Panc1 (cell line): ENCODE measurements around the gene GRK6. TPM values are rescaled to one million over a fixed set of nuclear protein-coding genes. Genes with fewer than 3 reads are reported as not detected.

ENCODE experiments used
- ATAC-seq: fragments of 200-7000 bp; cut with Tn5 transposase; 2 replicates; pipeline ENCODE4 v1.9.1; 2020; ENCODE audit warnings: mild to moderate bottlenecking, moderate library complexity
- BruUV-seq: library from RNA; stranded (reverse); fragments of 400-500 nt; replicated peaks from 2 replicates; lab custom pipeline; 2021; lab: Mats Ljungman, UMichigan
- CTCF ChIA-PET: fragments of 300-600 bp; sonication (Branson Sonifier 250); formaldehyde crosslinking; loops from one replicate; lab custom pipeline; 2022; ENCODE audit warnings: antibody characterized with exemption; lab: Charles Lee
- POLR2A ChIA-PET: fragments of 300-600 bp; sonication (Branson Sonifier 250); formaldehyde crosslinking; loops from one replicate; lab custom pipeline; 2022; ENCODE audit warnings: antibody characterized with exemption; lab: Charles Lee
- DNase-seq: peaks from one replicate; pipeline ENCODE4 v3.0.0-alpha.2; 2010; ENCODE audit warnings: low read depth, low spot score
- H3K27ac ChIP-seq: 2 replicates; pipeline ENCODE4 v1.5.1; 2011; ENCODE audit warnings: mild to moderate bottlenecking, low read length, inconsistent platforms
- H3K27me3 ChIP-seq: fragments of 200-500 bp; sonication (Bioruptor generic); 2 replicates; pipeline ENCODE4 v1.6.0; 2014; ENCODE audit warnings: low read length, inconsistent platforms; ENCODE audit not compliant: control insufficient read depth, insufficient read depth
- H3K36me3 ChIP-seq: fragments of 200-500 bp; sonication (Bioruptor generic); 2 replicates; pipeline ENCODE4 v1.5.1; 2014; ENCODE audit warnings: inconsistent platforms, mild to moderate bottlenecking, low read length, moderate library complexity; ENCODE audit not compliant: control insufficient read depth, insufficient read depth
- H3K4me1 ChIP-seq: 2 replicates; pipeline ENCODE4 v1.5.1; 2011; ENCODE audit warnings: inconsistent platforms, mild to moderate bottlenecking, low read length, moderate library complexity; ENCODE audit not compliant: control insufficient read depth, insufficient read depth
- H3K4me3 ChIP-seq, 2 experiments: 2 replicates each; pipeline ENCODE4 v1.5.1; 2011 to 2012; ENCODE audit warnings: low read depth in 2 of 2, low read length in 2 of 2, mild to moderate bottlenecking in 2 of 2, inconsistent platforms in 1 of 2, moderate library complexity in 1 of 2
- H3K9me3 ChIP-seq: fragments of 200-500 bp; sonication (Bioruptor generic); 2 replicates; pipeline ENCODE4 v1.5.1; 2014; ENCODE audit warnings: low read depth, mild to moderate bottlenecking, inconsistent platforms, low read length, moderate library complexity; ENCODE audit not compliant: control insufficient read depth, insufficient read depth
- POLR2AphosphoS5 ChIP-seq: IDR thresholded peaks from 2 replicates; pipeline ENCODE4 v1.6.1; 2012; ENCODE audit warnings: mild to moderate bottlenecking, low read depth, low read length, moderate library complexity
- SIN3A ChIP-seq: IDR thresholded peaks from 2 replicates; pipeline ENCODE4 v1.6.1; 2012; ENCODE audit warnings: low read depth, mild to moderate bottlenecking, low read length, moderate library complexity, borderline replicate concordance; ENCODE audit not compliant: insufficient read depth
- TCF7L2 ChIP-seq: IDR thresholded peaks from 2 replicates; pipeline ENCODE4 v1.6.1; 2011; ENCODE audit warnings: mild to moderate bottlenecking, low read depth, low read length, inconsistent platforms
- in situ Hi-C: cut with HindIII; loops from 2 replicates; pipeline ENCODE4 v1.10.0; 2016; ENCODE audit warnings: low sequenced_read_pairs, low pct_unique_long_range_greater_than_20kb
- intact Hi-C: fragments of 100-400 bp; cut with micrococcal nuclease; formaldehyde crosslinking; loops from one replicate; pipeline ENCODE4 v1.10.0; 2022; ENCODE audit not compliant: unreplicated experiment
- total RNA-seq: library from RNA; stranded (reverse); gene quantifications from one replicate; pipeline ENCODE4 v1.2.1, GENCODE V29; 2021; ENCODE audit not compliant: unreplicated experiment
- TF ChIP-seq, protein P1 (sequence below): fragments of 450-650 bp; IDR thresholded peaks from 2 replicates; pipeline ENCODE4 v1.5.1; 2017; ENCODE audit warnings: mild to moderate bottlenecking
- TF ChIP-seq, protein P2 (sequence below), 2 experiments: IDR thresholded peaks; 2 replicates each; pipeline ENCODE4 v1.6.1; 2011 to 2012; ENCODE audit warnings: low read depth in 2 of 2, control low read depth in 1 of 2, low read length in 1 of 2, mild to moderate bottlenecking in 1 of 2, moderate library complexity in 1 of 2; ENCODE audit not compliant: insufficient read depth in 1 of 2

The GRK6 gene
- total RNA-seq, 1 experiment from 2014 or later = 56.1 TPM

DNA sequence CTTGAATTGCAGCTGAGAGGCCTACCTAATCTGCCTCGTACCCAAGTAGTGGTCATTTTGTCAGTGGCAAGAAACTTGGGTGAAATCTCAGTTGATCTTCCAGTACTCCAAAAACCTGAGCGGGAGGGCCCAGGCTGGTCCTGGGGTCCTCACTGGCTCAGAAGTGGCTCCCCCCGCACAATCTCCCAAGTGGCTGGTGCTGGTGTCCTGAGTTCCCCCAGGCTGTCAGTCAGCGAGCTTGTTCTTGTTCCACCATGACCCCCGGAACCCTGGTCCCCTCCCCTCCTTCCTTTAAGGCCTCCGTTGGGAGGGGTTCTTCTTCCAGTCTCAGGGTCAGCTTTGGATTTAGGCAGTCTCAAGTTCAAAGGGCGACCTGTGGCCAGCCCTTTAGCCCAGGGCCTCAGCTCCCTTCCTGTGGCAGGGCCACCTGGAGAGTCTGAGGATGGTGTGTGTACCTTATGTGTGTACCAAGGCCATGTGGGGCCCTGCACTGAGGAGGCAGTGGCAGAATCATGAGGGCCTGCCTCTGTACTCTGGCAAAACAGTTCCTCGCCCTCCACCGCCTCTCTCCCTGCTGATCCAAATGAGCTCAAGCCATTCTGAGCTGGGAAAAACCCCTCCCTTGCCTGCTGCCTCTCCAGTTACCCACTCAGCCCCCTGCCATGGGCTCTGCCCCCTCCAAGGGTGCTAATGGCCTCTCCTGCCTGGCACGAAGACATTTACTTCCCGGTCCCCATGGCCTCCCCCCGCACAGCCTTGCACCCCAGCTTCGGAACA is 51.4 kb downstream of the GRK6 start:
- Histone ChIP-seq H3K36me3 (no peaks in the 10 kb centered on the region), H3K4me3 (no peak overlapping the region), H3K27me3 (no peaks in the 10 kb centered on the region), H3K4me1 (peaks cover 6% of the 10 kb centered on the region), H3K27ac (no peak overlapping the region), H3K9me3 (no peaks in the 10 kb centered on the region)
- in situ Hi-C loops = no loop called here
- ChIA-PET POLR2A (no interaction called here), CTCF (no interaction called here)
- BruUV-seq = no TSS peak
- DNase-seq (no peak), ATAC-seq (no peak)
- TF ChIP-seq POLR2AphosphoS5 (no peak), TCF7L2 (no peak), SIN3A (no peak)
- TF ChIP-seq, protein P1, sequence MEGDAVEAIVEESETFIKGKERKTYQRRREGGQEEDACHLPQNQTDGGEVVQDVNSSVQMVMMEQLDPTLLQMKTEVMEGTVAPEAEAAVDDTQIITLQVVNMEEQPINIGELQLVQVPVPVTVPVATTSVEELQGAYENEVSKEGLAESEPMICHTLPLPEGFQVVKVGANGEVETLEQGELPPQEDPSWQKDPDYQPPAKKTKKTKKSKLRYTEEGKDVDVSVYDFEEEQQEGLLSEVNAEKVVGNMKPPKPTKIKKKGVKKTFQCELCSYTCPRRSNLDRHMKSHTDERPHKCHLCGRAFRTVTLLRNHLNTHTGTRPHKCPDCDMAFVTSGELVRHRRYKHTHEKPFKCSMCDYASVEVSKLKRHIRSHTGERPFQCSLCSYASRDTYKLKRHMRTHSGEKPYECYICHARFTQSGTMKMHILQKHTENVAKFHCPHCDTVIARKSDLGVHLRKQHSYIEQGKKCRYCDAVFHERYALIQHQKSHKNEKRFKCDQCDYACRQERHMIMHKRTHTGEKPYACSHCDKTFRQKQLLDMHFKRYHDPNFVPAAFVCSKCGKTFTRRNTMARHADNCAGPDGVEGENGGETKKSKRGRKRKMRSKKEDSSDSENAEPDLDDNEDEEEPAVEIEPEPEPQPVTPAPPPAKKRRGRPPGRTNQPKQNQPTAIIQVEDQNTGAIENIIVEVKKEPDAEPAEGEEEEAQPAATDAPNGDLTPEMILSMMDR = no peak
- TF ChIP-seq, protein P2, sequence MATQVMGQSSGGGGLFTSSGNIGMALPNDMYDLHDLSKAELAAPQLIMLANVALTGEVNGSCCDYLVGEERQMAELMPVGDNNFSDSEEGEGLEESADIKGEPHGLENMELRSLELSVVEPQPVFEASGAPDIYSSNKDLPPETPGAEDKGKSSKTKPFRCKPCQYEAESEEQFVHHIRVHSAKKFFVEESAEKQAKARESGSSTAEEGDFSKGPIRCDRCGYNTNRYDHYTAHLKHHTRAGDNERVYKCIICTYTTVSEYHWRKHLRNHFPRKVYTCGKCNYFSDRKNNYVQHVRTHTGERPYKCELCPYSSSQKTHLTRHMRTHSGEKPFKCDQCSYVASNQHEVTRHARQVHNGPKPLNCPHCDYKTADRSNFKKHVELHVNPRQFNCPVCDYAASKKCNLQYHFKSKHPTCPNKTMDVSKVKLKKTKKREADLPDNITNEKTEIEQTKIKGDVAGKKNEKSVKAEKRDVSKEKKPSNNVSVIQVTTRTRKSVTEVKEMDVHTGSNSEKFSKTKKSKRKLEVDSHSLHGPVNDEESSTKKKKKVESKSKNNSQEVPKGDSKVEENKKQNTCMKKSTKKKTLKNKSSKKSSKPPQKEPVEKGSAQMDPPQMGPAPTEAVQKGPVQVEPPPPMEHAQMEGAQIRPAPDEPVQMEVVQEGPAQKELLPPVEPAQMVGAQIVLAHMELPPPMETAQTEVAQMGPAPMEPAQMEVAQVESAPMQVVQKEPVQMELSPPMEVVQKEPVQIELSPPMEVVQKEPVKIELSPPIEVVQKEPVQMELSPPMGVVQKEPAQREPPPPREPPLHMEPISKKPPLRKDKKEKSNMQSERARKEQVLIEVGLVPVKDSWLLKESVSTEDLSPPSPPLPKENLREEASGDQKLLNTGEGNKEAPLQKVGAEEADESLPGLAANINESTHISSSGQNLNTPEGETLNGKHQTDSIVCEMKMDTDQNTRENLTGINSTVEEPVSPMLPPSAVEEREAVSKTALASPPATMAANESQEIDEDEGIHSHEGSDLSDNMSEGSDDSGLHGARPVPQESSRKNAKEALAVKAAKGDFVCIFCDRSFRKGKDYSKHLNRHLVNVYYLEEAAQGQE (IDR thresholded peaks at IDR 0.05; ENCODE audit: insufficient read depth in 1 of 2, low read depth in 2 of 2, low read length in 1 of 2) = no peak
- intact Hi-C loops = no loop called here

DNA sequence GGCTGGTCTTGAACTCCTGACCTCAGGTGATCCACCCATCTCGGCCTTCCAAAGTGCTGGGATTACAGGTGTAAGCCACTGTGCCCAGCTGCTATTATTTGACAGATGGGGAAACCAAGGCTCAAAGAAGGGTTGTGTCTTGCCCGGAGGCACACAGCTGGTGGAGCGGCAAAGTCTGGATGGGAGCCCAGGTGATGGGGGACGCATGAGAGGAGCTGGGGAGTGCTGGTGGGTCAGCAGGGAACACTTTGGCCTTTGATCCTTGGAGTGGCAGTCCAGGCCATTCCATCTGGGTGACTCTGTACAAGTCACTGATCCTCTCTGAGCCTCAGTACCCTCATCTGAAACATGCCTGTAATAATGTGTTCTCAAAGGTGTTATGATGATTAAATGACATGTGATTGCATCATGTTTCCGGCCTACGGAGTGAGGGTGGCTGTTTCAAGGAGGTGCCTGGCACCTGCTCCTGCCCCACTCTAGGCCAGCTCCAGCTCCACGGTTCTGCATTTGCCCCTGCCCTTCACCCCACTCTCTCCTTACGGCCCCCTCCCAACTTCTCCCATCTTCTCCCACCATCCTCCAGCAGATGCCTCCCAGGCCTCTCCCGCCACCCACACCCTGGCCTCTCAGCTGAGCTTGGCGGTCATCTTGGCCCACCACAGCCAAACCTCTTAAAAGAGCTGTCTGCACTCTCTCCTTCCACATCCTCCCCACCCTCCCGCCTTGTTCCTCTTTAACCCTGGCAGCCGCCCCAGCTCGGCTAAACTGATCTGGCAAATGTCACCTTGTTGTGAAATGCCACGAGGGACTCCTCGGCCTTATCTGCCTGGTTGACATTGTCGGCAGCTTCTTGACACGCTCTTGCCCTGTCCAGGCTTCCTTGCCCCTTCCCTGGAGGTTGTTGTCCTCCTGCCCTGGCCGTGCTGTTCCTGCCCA is 52.5 kb downstream of the GRK6 start:
- H3K27ac ChIP-seq = no peak overlapping the region
- in situ Hi-C loops = no loop called here
- peaks cover 5% of the 10 kb centered on the region for H3K4me1 ChIP-seq
- ChIA-PET POLR2A (no interaction called here), CTCF (no interaction called here)
- no peak overlapping the region for H3K4me3 ChIP-seq
- DNase-seq (no peak), ATAC-seq (no peak)
- TF ChIP-seq SIN3A (no peak), POLR2AphosphoS5 (no peak), TCF7L2 (no peak)
- TF ChIP-seq, protein P2 (IDR thresholded peaks at IDR 0.05; ENCODE audit: insufficient read depth in 1 of 2, low read depth in 2 of 2, low read length in 1 of 2) = no peak
- TF ChIP-seq, protein P1 = no peak
- H3K27me3 ChIP-seq = no peaks in the 10 kb centered on the region
- H3K9me3 ChIP-seq = no peaks in the 10 kb centered on the region
- intact Hi-C loops = no loop called here
- BruUV-seq = no TSS peak
- H3K36me3 ChIP-seq = no peaks in the 10 kb centered on the region
